ENCODE results near the gene COBL. TPM values are rescaled to one million over a fixed set of nuclear protein-coding genes. Genes with fewer than 3 reads are reported as not detected.

COBL gene
- polyA plus RNA-seq, 1 donor, result 145 TPM

GRCh38 chr7:50985096-50985495 is 331.5 kb downstream of the COBL start:
- no peak for DNase-seq

GRCh38 chr7:50983850-50984249 is 332.8 kb downstream of the COBL start:
- no peak for DNase-seq

GRCh38 chr7:50982626-50983025 is 334.0 kb downstream of the COBL start:
- DNase-seq, result no peak

- DNase-seq, result no peak
Observed at GRCh38 chr7:50981743-50982142, 334.9 kb downstream of the COBL start.

DNA sequence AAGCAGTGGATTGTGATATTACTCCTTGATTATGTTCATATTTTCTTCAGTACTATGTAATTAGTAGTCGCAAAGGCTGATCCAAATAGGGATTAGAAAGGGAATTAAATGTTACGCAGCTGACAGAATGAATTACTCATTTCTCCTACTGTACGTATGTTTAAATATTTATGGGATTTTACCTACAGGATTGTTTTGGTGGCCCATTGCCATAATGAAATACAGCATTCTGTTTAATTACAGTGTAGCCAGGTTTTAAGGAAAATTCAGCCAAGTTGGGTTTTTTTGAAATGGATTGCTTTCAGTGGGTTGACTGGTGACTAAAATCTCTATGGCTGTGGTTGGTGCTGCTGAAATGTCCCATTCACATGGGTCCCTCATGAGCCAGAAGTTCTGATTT is 336.2 kb downstream of the COBL start:
- no peak for DNase-seq

DNA sequence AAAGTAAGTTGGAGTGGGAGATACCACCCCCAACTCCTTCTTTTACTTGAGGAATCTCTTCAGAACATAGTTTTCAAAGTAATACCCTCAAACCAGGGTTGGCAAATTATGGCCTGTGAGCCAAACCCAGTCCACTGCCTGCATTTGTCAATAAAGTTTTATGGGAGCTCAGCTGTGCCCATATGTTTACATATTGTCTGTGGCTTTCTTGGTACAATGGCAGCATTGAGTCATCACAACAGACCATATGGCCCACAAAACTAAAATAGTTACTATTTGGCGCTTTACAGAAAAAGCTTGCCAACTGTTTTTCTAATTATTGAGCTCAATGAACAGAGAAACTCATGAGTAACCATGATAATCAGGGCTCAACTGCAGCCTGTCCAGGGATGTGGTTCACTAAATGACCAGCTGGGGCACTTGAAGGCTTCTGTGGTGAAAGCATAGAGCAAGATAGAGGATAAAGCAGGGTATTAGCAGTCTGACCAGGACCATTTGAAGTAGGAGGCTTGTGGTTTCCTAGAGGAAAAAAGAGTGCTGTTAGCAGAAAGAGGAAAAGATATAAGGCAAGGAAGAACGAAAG is 337.9 kb downstream of the COBL start:
- no peak for DNase-seq

GRCh38 chr7:50977421-50977820 is 339.2 kb downstream of the COBL start:
- DNase-seq, result no peak

- DNase-seq, result no peak
Observed at GRCh38 chr7:50976064-50976463, 340.5 kb downstream of the COBL start.

DNA sequence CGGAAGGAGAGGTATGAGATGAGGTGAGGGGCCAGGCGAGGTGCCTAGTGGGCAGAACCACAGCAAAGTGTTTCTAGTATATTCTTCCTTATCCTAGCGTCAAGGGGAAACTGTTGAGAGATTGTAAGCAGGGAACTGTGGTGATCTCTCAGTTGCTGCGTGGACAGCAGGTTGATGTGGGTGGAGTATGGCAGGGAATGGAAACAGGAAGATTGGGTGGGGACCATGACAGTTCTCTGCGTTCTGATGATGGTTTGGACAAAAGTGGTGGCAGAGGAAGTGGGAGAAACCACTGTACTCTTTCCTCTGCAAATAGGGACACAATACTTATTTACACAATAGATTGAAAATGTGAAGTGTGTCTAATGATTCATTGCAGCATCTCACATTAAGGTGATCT is 342.4 kb downstream of the COBL start:
- no peak for DNase-seq

DNA sequence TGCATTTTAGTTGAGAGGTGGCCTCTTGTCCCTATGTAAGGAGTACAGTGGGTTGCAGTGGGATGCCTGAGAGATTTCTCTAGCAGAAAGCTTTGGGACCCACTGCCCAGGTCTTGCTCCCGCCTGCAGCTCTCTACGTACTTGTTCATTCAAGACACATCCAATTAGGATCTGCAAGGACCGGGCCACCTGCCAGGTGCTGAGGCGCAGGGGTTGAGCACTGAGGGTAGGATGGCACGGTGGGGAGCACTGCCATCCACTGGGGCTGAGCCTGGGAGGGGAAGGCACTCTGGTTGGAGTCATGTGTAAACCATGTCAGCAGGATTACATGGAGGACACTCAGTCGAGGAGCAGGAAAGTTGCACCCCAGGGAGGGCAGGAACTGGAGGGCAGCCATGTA is 342.8 kb downstream of the COBL start:
- no peak for DNase-seq

DNA sequence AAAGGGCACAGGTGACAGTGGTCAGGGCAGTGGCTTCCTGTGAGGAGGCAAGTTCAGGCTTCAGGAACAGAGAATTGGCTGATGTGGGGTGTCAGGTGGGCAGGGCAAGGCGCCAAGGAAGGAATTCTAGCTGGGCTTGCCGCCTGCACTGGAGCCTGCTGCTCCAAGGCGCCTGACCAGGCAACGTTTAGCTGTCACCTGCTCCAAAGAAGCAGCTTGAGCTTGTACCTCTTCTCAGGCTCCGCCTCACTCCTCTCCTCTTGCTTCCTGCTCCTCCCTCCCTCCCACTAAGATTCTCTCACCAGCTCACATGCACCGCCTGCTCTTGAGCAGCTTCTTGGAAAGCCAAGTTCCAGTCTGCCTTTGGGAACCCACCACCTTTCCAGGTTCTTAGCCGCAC is 346.5 kb downstream of the COBL start:
- no peak for DNase-seq
